GM12875 (cell line): ENCODE data around the gene DENND1B.
"Not testable (repeated sequence)": the region's sequence is repeated elsewhere in the genome, so short reads cannot be mapped to it uniquely, and the experiment has no call there.

Source experiments
- H3K4me3 ChIP-seq: one replicate; pipeline ENCODE4 v1.5.1; 2011; ENCODE audit warnings: low read depth, low read length, control low read depth
- CTCF ChIP-seq: IDR thresholded peaks from 2 replicates; pipeline ENCODE4 v1.5.1; 2011; ENCODE audit warnings: low read depth, mild to moderate bottlenecking, control low read depth, inconsistent platforms, low read length, moderate library complexity, borderline replicate concordance; ENCODE audit not compliant: insufficient read depth

DENND1B gene

GRCh38 chr1:197595304-197595904 is 179.9 kb downstream of the DENND1B start:
- no peak for TF ChIP-seq CTCF
- H3K4me3 ChIP-seq, result no peak overlapping the region

GRCh38 chr1:197590687-197591086 is 184.6 kb downstream of the DENND1B start:
- no peak for TF ChIP-seq CTCF
- H3K4me3 ChIP-seq, result no peak overlapping the region

- TF ChIP-seq CTCF, result no peak
Measured at GRCh38 chr1:197585809-197586208, 189.5 kb downstream of the DENND1B start.

GRCh38 chr1:197577580-197577979 is 197.7 kb downstream of the DENND1B start:
- no peak for TF ChIP-seq CTCF
- H3K4me3 ChIP-seq, result no peak overlapping the region

More at GRCh38 chr1:197585809-197586208, 189.5 kb downstream of the DENND1B start:
- H3K4me3 ChIP-seq, result no peak overlapping the region

- H3K4me3 ChIP-seq, result not testable (repeated sequence)
Measured at GRCh38 chr1:197575531-197575930, 199.7 kb downstream of the DENND1B start.

GRCh38 chr1:197572169-197572568 is 203.1 kb downstream of the DENND1B start:
- no peak for TF ChIP-seq CTCF
- H3K4me3 ChIP-seq, result no peak overlapping the region

- H3K4me3 ChIP-seq, result no peak overlapping the region
- TF ChIP-seq CTCF, result no peak
Measured at GRCh38 chr1:197567442-197567841, 207.8 kb downstream of the DENND1B start.

- no peak for TF ChIP-seq CTCF
- no peak overlapping the region for H3K4me3 ChIP-seq
Measured at GRCh38 chr1:197561041-197561440, 214.2 kb downstream of the DENND1B start.
